Heart left ventricle (tissue), 16 donors: ENCODE data around the gene MGLL. TPM values are rescaled to one million over a fixed set of nuclear protein-coding genes. Genes with fewer than 3 reads are reported as not detected.
A peak's percentile ranks its signal among the peaks of the same experiment; 100 is the strongest.

ENCODE experiments used
- ATAC-seq, 4 donors: fragments of 200-7000 bp; cut with Tn5 transposase; one replicate each; pipeline ENCODE4 v1.9.1; 2020 to 2022; ENCODE audit warnings: moderate library complexity in 4 of 4, mild to moderate bottlenecking in 3 of 4, moderate number of reproducible peaks in 1 of 4
- DNase-seq, 5 donors: peaks; one replicate each; pipeline ENCODE4 v3.0.0-alpha.2; 2020
- H3K27ac ChIP-seq, 12 donors: fragments of 200-600 bp; sonication (generic) in 4 of 12; one replicate each; pipeline versions ENCODE4 v1.5.0 to v1.8.0; 2016 to 2022; ENCODE audit warnings: mild to moderate bottlenecking in 2 of 12
- H3K27me3 ChIP-seq, 9 donors: fragments of 200-600 bp; sonication (generic) in 2 of 9; one replicate each; pipeline versions ENCODE4 v1.5.1 to v1.8.0; 2016 to 2022; ENCODE audit warnings: mild to moderate bottlenecking in 3 of 9
- H3K36me3 ChIP-seq, 9 donors: fragments of 200-600 bp; sonication (generic) in 2 of 9; one replicate each; pipeline versions ENCODE4 v1.5.0 to v1.8.0; 2018 to 2022; ENCODE audit warnings: mild to moderate bottlenecking in 2 of 9
- H3K4me1 ChIP-seq, 12 donors: fragments of 200-600 bp; sonication (generic) in 4 of 12; one replicate each; pipeline versions ENCODE4 v1.5.0 to v1.8.0; 2016 to 2022; ENCODE audit warnings: mild to moderate bottlenecking in 3 of 12
- H3K4me3 ChIP-seq, 12 donors: fragments of 200-600 bp; sonication (generic) in 4 of 12; one replicate each; pipeline versions ENCODE4 v1.5.0 to v1.8.0; 2017 to 2022; ENCODE audit warnings: mild to moderate bottlenecking in 9 of 12, moderate library complexity in 4 of 12
- H3K9me3 ChIP-seq, 12 donors: fragments of 200-600 bp; sonication (generic) in 4 of 12; one replicate each; pipeline versions ENCODE4 v1.5.0 to v1.8.0; 2016 to 2022; ENCODE audit warnings: mild to moderate bottlenecking in 1 of 12
- POLR2A ChIP-seq, 2 donors: fragments of 450-650 bp; IDR thresholded peaks; one replicate each; pipeline ENCODE4 v1.6.1; 2017; ENCODE audit warnings: antibody characterized with exemption in 2 of 2, mild to moderate bottlenecking in 2 of 2, moderate library complexity in 2 of 2
- WGBS, 4 donors: extraction: QIAGEN DNeasy Blood & Tissue Kit in 2 of 4; methylation state at CpG; one replicate each; pipeline versions ENCODE4 v1.1.5 to v1.1.7; 2013 to 2018; 5-methylcytosine and 5-hydroxymethylcytosine counted together
- intact Hi-C, 10 donors: fragments of 100-400 bp; cut with DNase I; formaldehyde crosslinking; loops; one replicate each; pipeline versions ENCODE4 v1.11.1 to v1.14.2; 2022
- polyA plus RNA-seq, 2 donors: library from polyadenylated mRNA; stranded (reverse); fragments of 200-250 nt; gene quantifications; one replicate each; pipeline ENCODE4 v1.2.3, GENCODE V29; 2013
- total RNA-seq, 9 donors: library from RNA; depleted of rRNA in 2 of 9; stranded (reverse); fragments of >200 nt in 2 of 9; fragmentation: NEBNext Ultra II Directional in 3 of 9; extraction: Animal tissue kit (Norgen Biotek cat#: 25700) in 3 of 9; gene quantifications; one replicate each; pipeline versions ENCODE4 v1.1.0 to v1.2.4, GENCODE V29; 2016 to 2023
- TF ChIP-seq, protein P1 (sequence below), 12 donors: fragments of 200-600 bp; sonication (generic) in 4 of 12; IDR thresholded peaks; one replicate each; pipeline versions ENCODE4 v1.5.0 to v1.8.0; 2018 to 2022; ENCODE audit warnings: antibody characterized with exemption in 12 of 12, mild to moderate bottlenecking in 5 of 12
- donor health status: ischemic (EF 13 %, LVEDD 7.1; RV severe dilation, severe dysfunction).
- donor health status: healthy with polysubstance abuse.
- donor health status: DM: no; HTN: yes; CAD: no.
- donor health status: DM: no; HTN: no; CAD: no.
- donor health status: ischemic (EF 25% LVEDD 6.9; RV normal size, moderate dysfunction).
- donor health status: ischemic (EF 25% LVEDD 5.7; RV mildly dilated, moderate dysfunction).
- donor health status: healthy.
- donor health status: DM: yes; HTN: yes; CAD: no.
- donor health status: ischemic (EF 35%, LVEDD 5.7; RV mildly dilated, moderate dysfunction).
- donor health status: nonischemic (EF 11% LVEDD 7.7; RV severe dilation, severe dysfunction).
- donor health status: DM: yes; HTN: yes; CAD: no.
- donor health status: PGD.
- donor health status: ischemic (EF 29% LVEDD 5.4; RV normal size, mild dysfunction).
- donor health status: nonischemic (EF 23%, LVEDD 6.1; RV moderate dilation, normal function).

The MGLL gene
- total and polyA plus RNA-seq, 11 donors: 38.5 to 119 (median 78.9) TPM

DNA sequence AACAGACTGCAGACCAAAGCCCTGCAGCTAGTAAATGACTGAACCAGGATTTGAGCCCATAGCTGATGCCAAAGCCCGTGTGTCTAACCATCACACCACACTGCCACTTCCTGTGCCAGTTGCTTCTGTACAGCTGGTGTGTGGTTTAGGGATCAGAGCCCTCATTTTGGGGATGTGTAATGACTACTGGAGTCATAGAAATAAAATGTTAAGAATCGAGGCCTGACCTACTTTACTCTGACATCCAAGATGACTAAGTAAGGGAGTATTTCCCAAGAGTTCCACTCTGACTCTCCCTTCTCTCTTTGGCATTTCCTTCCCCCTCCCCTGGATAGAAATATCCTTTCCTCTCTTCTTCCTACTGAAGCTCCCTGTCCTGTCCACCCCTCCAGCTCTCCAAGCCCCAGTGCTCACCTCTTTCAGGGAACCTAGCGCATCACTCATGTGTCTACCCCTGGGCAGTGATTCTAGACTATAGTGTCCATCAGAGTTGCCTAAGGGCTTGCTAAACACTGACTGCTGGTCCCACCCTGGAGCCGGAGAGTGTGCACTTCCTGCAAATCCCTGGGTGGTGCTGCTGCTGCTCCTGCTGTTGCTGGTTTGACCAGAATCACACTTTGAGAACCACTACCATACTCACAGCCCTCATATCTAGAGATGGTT is 53.8 kb downstream of the MGLL start:
- H3K4me3 ChIP-seq: no peak overlapping the region
- TF ChIP-seq, protein P1, sequence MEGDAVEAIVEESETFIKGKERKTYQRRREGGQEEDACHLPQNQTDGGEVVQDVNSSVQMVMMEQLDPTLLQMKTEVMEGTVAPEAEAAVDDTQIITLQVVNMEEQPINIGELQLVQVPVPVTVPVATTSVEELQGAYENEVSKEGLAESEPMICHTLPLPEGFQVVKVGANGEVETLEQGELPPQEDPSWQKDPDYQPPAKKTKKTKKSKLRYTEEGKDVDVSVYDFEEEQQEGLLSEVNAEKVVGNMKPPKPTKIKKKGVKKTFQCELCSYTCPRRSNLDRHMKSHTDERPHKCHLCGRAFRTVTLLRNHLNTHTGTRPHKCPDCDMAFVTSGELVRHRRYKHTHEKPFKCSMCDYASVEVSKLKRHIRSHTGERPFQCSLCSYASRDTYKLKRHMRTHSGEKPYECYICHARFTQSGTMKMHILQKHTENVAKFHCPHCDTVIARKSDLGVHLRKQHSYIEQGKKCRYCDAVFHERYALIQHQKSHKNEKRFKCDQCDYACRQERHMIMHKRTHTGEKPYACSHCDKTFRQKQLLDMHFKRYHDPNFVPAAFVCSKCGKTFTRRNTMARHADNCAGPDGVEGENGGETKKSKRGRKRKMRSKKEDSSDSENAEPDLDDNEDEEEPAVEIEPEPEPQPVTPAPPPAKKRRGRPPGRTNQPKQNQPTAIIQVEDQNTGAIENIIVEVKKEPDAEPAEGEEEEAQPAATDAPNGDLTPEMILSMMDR (IDR thresholded peaks at IDR 0.05): no peak
- TF ChIP-seq POLR2A (IDR thresholded peaks at IDR 0.05): no peak
- peaks cover 0 to 84% (median 25%) of the 10 kb centered on the region in 12 donors for H3K4me1 ChIP-seq
- intact Hi-C loops: loop anchor here in 2 of 10 donors (10.0 kb wide), 2 partner anchors 196 to 206 kb away; no protein-coding TSS in a partner anchor
- peaks cover 0 to 24% (median 0%) of the 10 kb centered on the region in 9 donors for H3K36me3 ChIP-seq
- DNase-seq: peak in 1 of 5 donors; percentile 46
- no peaks in the 10 kb centered on the region for H3K27me3 ChIP-seq
- peak in 3 of 4 donors; percentile 40 to 90 (median 81) for ATAC-seq
- H3K27ac ChIP-seq: peak overlapping the region in 9 of 12 donors; percentile 9 to 73 (median 45)
- WGBS, 4 donors: 55 to 67% (median 63%) methylated on average over 4 of the region's 4 CpGs
- H3K9me3 ChIP-seq: peaks cover 0 to 22% (median 10%) of the 10 kb centered on the region in 12 donors

- intact Hi-C loops: loop anchor here in 2 of 10 donors (10.0 kb wide), 2 partner anchors 198 to 208 kb away; no protein-coding TSS in a partner anchor
- WGBS, 4 donors: 87 to 100% (median 92%) methylated on average over 1 of the region's 1 CpG
- no peak for ATAC-seq
Measured at GRCh38 chr3:127767126-127767525, 55.2 kb downstream of the MGLL start.

GRCh38 chr3:127765735-127766134 is 56.6 kb downstream of the MGLL start:
- 88 to 94% (median 93%) methylated on average over 7 of the region's 7 CpGs for WGBS, 4 donors
- intact Hi-C loops: loop anchor here in 2 of 10 donors (10.0 kb wide), 2 partner anchors 199 to 209 kb away; no protein-coding TSS in a partner anchor

More at GRCh38 chr3:127767126-127767525, 55.2 kb downstream of the MGLL start:
- H3K36me3 ChIP-seq: peaks cover 0 to 24% (median 0%) of the 10 kb centered on the region in 9 donors
- no peak for DNase-seq
- no peaks in the 10 kb centered on the region for H3K27me3 ChIP-seq
- peaks cover 0 to 22% (median 10%) of the 10 kb centered on the region in 12 donors for H3K9me3 ChIP-seq
- TF ChIP-seq, protein P1 (IDR thresholded peaks at IDR 0.05): no peak
- no peak for TF ChIP-seq POLR2A (IDR thresholded peaks at IDR 0.05)
- H3K4me1 ChIP-seq: peaks cover 0 to 84% (median 34%) of the 10 kb centered on the region in 12 donors
- no peak overlapping the region for H3K4me3 ChIP-seq
- no peak overlapping the region for H3K27ac ChIP-seq

More at GRCh38 chr3:127765735-127766134, 56.6 kb downstream of the MGLL start:
- DNase-seq (no peak), ATAC-seq (no peak)
- Histone ChIP-seq H3K4me3 (no peak overlapping the region), H3K4me1 (peaks cover 0 to 83% (median 45%) of the 10 kb centered on the region in 12 donors), H3K36me3 (peaks cover 0 to 24% (median 0%) of the 10 kb centered on the region in 9 donors), H3K27ac (peak overlapping the region in 2 of 12 donors; percentile 5 to 46), H3K9me3 (peaks cover 0 to 22% (median 10%) of the 10 kb centered on the region in 12 donors), H3K27me3 (no peaks in the 10 kb centered on the region)
- TF ChIP-seq POLR2A (IDR thresholded peaks at IDR 0.05): no peak
- TF ChIP-seq, protein P1 (IDR thresholded peaks at IDR 0.05): no peak
